Stimulated activated CD8-positive, alpha-beta memory T cell treated with anti-CD3 and anti-CD28 coated beads, Interleukin-4, amount 100 ng/mL, for 48 hours (primary cell): Measurements from ENCODE around the gene EMID1.

Source experiments
- DNase-seq: peaks from one replicate; pipeline ENCODE4 v3.0.0-alpha.2; 2020

The EMID1 gene

GRCh38 chr22:29195118-29195963, 10.4 kb upstream of the EMID1 start:
- DNase-seq, result no peak

DNA sequence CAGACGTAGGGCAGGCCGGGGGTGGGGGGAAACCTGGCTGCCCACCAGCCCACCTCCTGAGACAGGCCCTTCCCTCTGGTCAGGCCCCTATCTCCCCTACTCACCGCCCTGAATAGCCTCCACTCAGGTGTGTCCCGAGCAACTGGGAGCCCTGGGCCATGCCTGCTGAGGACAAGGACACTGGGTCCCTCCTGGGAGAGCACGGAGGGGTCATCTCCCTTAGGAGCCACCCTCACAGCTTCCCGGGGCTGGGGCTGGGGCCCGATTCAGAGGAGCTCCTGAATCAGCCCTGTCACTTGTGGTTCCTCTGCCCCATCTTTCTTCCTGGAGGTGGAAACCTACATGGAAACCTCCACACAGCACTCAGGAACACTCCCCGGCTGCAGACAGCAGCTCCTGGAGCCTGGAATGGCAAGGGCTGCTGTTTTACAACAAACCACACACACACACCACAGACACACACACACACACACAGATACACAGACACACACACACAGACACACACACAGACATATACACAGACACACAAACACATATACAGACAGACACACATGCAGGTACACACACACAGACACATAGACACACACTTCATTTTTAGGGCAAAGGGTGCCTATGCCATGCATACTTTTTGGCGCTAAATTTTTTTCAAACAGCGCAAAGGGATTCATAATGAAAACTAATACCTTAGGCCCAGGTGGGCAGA, 9.6 kb upstream of the EMID1 start:
- no peak for DNase-seq

GRCh38 chr22:29197096-29197495, 8.6 kb upstream of the EMID1 start:
- no peak for DNase-seq

GRCh38 chr22:29198240-29198639, 7.5 kb upstream of the EMID1 start:
- DNase-seq, result no peak

GRCh38 chr22:29199702-29200400, 5.8 kb upstream of the EMID1 start:
- no peak for DNase-seq

DNA sequence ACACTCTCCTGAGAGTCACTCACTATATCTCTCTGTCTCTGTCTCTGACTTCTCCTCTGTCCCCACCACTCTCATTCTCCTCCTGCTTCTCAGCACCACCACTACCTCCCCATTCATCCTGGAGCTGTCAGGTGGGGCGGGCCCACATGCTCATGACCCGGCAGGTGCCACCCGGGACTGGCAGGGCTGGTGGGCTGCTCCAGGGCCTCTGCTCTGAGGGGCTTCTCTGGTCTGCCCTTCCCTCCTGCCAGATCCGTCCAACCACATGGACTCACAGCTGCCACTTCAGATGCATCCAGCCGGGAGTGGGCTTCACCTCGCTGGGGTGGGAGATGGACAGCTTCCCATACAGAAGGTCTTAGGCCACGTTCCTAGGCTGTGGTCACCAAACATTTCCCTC, 4.8 kb upstream of the EMID1 start:
- no peak for DNase-seq

- DNase-seq, result no peak
These were observed 3.9 kb upstream of the EMID1 start for GRCh38 chr22:29201782-29202181.

DNA sequence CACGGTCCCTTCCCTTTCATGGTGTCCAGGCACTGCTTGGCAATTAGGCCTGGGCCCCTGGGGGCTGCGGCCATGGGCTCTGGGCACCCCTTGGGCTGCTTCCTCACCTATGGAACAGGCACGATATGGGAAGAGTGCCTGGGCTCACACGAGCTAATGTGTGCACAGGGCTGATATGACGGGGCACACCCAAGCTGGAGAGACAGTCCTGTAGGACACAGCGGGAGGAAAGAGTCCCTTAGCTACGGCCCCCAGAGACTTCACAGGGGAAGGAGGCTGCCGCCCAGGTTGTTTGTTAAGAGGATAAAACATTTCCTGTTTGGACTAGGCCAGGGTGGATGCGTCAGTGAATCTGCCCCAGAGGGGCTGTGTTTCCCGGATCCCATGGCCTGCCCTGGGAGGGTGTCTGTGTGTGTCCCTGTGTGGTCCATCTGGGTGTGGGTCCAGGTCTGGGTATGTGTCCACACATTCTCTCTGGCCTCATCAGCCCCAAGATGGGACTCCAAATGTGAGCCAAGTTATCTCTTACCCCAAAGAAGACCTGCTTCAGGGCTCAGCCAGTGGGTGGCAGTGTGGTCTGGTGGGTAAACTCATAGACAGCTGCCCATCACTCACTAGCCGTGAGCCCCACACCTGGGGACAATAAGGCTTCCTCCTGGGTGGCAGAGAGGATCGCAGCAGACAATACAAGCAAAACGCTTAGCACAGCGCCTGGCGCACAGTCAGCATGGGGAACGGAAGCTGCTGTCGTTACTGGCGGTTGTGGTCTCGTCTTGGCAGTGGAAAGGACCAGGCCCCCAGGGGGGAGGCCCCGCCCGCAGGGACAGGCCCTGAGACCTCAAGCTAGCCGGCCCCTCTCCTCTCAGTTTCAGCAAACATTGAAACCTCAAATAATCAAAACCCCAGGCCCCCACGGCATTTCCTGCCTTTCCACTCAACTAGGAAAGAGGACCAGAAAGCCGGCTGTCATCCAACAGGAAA, 3.2 kb upstream of the EMID1 start:
- DNase-seq, result peak; percentile 78

- no peak for DNase-seq
These were observed 1.9 kb upstream of the EMID1 start for GRCh38 chr22:29203488-29204454.

DNA sequence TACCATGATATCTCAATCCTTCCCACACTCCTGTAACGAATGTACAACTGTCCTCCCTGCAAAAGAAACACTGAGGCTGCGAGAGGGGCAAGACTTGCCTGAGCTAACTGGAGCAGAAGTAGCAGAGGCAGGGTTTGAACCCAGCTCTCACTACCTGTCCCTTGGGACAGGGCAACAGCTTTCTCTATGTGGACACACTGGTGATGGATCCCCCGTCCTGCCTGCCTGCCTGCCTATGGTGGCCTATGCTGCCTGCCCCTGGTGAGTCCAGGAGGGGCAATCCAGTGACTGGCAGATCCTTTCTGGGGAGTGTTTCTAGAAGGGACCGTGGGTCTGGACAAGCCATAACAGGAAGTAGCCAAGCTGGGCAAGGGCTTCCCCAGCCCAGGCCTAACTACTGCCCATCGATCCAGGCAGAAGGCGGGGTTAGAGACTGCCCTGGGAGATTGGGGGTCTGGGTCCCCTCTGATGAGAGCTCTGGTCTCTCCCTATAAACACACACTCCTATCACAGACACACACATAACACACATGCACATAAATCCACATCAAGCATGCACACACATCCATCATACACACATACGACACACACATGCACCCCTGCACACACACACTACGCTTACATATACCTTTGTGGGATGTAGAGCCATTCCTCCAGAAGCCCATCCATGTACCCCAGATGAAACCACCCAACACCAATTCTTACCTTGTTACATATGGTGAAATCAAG, 1.1 kb upstream of the EMID1 start:
- DNase-seq, result no peak

- DNase-seq, result no peak
These were observed 473 bp upstream of the EMID1 start for GRCh38 chr22:29205252-29205593.

DNA sequence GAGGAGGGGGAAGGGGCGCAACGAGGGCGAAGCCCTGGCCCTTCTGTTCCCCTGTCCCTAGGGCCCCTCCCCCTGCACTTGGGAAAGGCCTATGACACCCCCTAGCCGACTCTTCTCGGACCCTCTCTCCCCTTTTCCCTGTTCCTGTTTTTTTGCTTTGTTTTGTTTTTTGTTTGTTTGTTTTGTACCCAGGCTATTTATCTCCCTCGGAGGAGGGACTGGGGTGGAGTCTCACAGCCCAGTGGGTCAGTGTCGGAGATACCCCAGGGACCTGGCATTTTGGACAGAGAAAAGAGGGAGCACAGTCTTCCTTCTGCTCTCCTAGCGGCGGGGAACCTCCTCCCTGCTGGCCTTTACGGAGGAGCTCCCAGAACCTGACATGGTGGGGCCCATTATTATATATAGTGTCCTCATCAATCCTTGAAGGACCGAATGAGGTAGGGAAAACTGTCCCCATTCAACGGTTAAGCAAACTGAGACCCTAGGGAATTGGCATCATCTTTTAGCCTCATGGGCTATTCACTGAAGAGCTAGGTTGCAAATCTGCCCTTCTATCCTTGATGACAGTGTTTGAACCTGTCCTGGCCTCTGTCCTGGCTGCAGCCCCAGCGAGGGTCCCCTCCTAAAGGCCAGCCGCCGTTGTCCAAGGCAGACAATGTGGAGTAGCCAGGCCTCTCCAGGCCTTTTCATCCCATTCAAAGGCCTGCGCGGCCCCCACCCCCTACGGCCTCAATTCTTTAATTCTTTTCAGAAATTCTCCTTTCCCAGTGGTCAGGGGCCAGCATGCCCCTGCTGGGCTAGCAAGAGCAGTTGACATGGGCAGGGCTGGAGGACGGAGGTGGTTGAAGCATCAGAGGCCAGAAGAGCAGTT, 911 bp downstream of the EMID1 start:
- DNase-seq, result no peak

GRCh38 chr22:29207243-29207550, 1.5 kb downstream of the EMID1 start:
- no peak for DNase-seq

DNA sequence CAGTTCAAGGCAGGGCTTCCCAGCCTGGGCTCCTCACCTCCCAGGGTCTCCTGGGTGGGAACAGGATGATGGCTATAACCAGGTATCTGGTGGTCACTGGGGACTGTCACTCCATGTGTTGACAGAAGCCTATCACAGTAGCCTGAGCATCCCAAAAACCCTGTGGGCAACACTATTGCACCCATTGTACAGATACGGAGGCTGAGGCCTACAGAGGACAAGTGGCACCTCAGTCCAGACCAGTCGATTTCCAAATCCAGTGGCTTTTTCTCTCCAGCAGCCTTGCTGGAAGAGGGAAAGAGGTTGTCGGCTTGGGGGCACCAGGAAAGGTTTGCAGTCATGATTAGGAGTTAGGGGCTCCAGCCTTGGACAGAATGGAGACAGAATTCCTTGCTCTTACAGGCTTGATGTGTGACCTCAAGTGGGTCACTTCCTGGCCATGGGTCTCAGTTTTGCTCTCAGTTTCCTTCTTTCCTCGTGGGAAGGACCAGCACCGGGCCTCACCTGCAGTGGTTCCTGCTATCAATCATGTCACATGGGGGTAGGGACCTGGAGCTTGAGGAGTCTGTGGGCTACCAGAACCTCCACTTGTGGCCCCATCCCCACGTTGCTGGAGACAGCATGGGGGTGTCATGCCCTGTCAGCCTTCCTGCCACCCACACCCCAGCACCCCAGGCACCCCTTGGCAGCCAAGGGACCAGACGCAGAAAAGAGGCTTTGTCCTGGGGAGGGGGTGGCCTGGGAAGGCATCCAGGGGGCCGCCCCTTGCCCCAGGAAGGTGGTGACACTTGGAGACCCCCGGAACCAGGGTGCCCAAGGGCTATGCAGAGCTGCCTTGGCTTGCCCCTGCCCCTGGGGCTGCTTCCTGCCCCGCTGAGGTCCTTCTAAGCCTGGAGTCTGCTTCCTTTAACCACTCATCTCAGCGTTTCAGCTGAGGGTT, 2.1 kb downstream of the EMID1 start:
- DNase-seq, result no peak

GRCh38 chr22:29208502-29208862, 2.8 kb downstream of the EMID1 start:
- no peak for DNase-seq

DNA sequence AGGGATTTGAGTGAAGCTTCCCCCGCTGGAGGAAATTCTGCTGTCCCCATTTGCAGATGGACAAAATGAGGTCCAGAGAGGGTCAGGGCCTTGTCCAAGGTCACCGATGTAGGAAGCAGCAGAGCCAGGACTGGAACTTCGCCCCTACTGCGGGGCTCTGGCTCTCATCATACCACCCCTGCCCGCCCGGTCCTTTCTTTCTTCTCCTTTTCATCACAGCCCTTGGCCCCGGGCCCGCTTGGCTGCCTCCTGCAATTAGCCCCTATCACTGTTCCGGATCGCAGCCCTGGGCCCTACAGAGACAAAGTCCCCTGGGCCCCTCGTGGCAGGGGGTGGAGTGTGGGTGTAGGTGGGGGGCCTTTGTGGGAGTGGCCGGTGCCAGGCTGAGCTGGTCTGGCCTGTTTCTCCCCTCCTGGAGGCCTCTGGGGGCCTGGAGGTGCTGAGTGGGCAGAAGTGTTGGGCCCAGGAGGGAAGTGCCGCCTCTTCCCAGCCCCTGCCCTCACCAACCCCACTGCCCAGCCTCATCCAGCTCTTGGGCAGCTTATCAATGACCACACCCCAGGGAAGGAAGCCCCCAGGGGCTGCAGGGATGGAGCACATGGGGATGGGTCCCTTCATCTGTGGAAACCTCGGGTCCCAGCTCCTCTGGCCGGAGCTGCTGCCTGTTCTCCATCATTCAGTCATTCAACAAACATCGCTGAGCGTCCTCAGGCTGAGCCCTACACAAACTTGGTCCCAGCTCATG, 3.4 kb downstream of the EMID1 start:
- DNase-seq, result no peak

DNA sequence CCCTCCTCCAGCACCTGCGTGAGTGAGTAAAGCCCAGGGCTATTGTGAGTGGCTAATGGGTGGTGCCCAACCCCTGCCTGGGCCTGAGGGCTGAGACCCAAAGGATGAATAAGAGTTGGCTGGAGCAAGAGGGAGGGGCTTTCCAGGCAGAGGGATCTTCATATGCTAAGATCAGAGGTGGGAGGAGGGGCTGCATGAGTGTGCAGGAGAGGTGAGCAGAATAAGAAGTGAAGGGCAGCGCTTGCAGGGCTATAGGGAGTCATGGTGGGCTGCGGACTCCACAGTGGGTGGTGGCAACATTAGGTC, 3.9 kb downstream of the EMID1 start:
- no peak for DNase-seq

DNA sequence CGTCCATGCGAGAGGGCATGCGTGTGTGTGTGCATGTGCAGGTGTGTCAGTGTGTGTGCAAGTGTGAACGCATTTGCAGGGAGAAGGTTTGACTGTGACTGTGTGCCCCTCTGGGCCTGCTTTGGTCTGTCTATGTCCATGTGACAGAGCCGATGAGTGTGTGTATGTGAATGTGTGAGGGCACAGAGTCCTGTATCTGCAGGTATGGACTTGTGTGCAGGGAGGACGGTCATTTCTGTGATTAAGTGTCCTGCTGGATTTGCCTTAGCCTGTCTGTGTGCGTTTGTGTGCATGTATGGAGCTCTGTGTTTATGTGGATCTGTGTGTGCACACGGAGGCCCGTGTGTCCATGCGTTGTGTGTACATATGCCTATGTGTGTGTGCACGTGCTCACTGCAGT, 5.4 kb downstream of the EMID1 start:
- no peak for DNase-seq
